ENCODE data around the gene PPP1R14C. TPM values are rescaled to one million over a fixed set of nuclear protein-coding genes. Genes with fewer than 3 reads are reported as not detected.

Gene PPP1R14C
- total and polyA plus RNA-seq, 10 of the 15 experiments (the other 5 are each of a cell fraction or from before 2014, with no cell fraction given) = 0.07 to 1.6 (median 0.13) TPM; not detected in 4

GRCh38 chr6:150291968-150292710 is 149.3 kb downstream of the PPP1R14C start (continued):
- TF ChIP-seq, protein P1, sequence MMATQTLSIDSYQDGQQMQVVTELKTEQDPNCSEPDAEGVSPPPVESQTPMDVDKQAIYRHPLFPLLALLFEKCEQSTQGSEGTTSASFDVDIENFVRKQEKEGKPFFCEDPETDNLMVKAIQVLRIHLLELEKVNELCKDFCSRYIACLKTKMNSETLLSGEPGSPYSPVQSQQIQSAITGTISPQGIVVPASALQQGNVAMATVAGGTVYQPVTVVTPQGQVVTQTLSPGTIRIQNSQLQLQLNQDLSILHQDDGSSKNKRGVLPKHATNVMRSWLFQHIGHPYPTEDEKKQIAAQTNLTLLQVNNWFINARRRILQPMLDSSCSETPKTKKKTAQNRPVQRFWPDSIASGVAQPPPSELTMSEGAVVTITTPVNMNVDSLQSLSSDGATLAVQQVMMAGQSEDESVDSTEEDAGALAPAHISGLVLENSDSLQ (IDR thresholded peaks at IDR 0.05) = no peak
- TF ChIP-seq NFXL1 (IDR thresholded peaks at IDR 0.05; ENCODE audit: borderline replicate concordance) = no peak
- TF ChIP-seq HDAC6 (IDR thresholded peaks at IDR 0.05; ENCODE audit: unreplicated experiment) = no peak
- no peak for TF ChIP-seq SIN3A (IDR thresholded peaks at IDR 0.05; ENCODE audit: low read depth, low read length)
- no peak for TF ChIP-seq EP300 (IDR thresholded peaks at IDR 0.05; ENCODE audit: borderline replicate concordance in 1 of 2, control insufficient read depth in 1 of 2, low read depth in 2 of 2, low read length in 2 of 2)

- Histone ChIP-seq H3K9me3 (replicated peaks; ENCODE audit: control insufficient read depth, insufficient read depth, low read length) (peaks cover 7% of the 10 kb centered on the region; the same call in 2 of the 3 replicates), H3K27me3 (replicated peaks in 1 of 2; ENCODE audit: control insufficient read depth in 2 of 2, insufficient read depth in 2 of 2, low read length in 1 of 2) (0 out of 4 replicates have a peak, but pooled peaks cover 0 to 1% of the 10 kb centered on the region in 2 experiments), H3K79me2 (ENCODE audit: control insufficient read depth, insufficient read depth, low read length) (no peaks in the 10 kb centered on the region), H3K36me3 (ENCODE audit: control insufficient read depth in 2 of 2, insufficient read depth in 2 of 2, low read length in 1 of 2) (no peaks in the 10 kb centered on the region), H4K20me1 (ENCODE audit: control insufficient read depth, insufficient read depth) (no peaks in the 10 kb centered on the region), H3K4me2 (ENCODE audit: control insufficient read depth, insufficient read depth) (no peak overlapping the region), H3K27ac (ENCODE audit: control insufficient read depth, insufficient read depth) (no peak overlapping the region), H2AFZ (ENCODE audit: control insufficient read depth, low read depth, low read length) (no peak overlapping the region), H3K4me1 (ENCODE audit: control insufficient read depth, insufficient read depth, low read length) (no peaks in the 10 kb centered on the region), H3K9ac (ENCODE audit: control insufficient read depth, insufficient read depth, low read length) (no peak overlapping the region), H3K4me3 (no peak overlapping the region)
- no peak for DNase-seq (ENCODE audit: low read depth, low spot score)
- in situ Hi-C loops (cut with MboI) = no loop called here
- ChIA-PET POLR2A (no interaction called here), SMC1A (ENCODE audit: uncharacterized antibody, unreplicated experiment) (no interaction called here), CTCF (interaction anchor here (0.8 kb wide), 1 partner anchor 12 kb away, joined by 4 read pairs; no protein-coding TSS in a partner anchor), RAD21 (ENCODE audit: unreplicated experiment) (no interaction called here)
- intact Hi-C loops (cut with micrococcal nuclease; ENCODE audit: unreplicated experiment) = no loop called here
- no peak for FAIRE-seq
- TF ChIP-seq CBFB (IDR thresholded peaks at IDR 0.05; ENCODE audit: low read depth) (no peak), RB1 (IDR thresholded peaks at IDR 0.05; ENCODE audit: borderline replicate concordance) (no peak), TCF3 (IDR thresholded peaks at IDR 0.05; ENCODE audit: borderline replicate concordance, insufficient read depth, low read depth, low read length) (no peak), TARDBP (IDR thresholded peaks at IDR 0.05; ENCODE audit: borderline replicate concordance) (no peak), GATAD2B (conservative IDR thresholded peaks at IDR 0.05; ENCODE audit: low read depth) (no peak), SIX5 (IDR thresholded peaks at IDR 0.05; ENCODE audit: low read depth, low read length, severe bottlenecking) (no peak), NR2F1 (conservative IDR thresholded peaks at IDR 0.05) (no peak), EZH2 (IDR thresholded peaks at IDR 0.05; ENCODE audit: borderline replicate concordance, control insufficient read depth, low read depth, low read length) (no peak), SMC3 (IDR thresholded peaks at IDR 0.05; ENCODE audit: borderline replicate concordance, low read length) (no peak), SRF (IDR thresholded peaks at IDR 0.05; ENCODE audit: low read depth in 2 of 2, low read length in 2 of 2) (no peak), FOXK2 (IDR thresholded peaks at IDR 0.05) (no peak)
- TF ChIP-seq, protein P2, sequence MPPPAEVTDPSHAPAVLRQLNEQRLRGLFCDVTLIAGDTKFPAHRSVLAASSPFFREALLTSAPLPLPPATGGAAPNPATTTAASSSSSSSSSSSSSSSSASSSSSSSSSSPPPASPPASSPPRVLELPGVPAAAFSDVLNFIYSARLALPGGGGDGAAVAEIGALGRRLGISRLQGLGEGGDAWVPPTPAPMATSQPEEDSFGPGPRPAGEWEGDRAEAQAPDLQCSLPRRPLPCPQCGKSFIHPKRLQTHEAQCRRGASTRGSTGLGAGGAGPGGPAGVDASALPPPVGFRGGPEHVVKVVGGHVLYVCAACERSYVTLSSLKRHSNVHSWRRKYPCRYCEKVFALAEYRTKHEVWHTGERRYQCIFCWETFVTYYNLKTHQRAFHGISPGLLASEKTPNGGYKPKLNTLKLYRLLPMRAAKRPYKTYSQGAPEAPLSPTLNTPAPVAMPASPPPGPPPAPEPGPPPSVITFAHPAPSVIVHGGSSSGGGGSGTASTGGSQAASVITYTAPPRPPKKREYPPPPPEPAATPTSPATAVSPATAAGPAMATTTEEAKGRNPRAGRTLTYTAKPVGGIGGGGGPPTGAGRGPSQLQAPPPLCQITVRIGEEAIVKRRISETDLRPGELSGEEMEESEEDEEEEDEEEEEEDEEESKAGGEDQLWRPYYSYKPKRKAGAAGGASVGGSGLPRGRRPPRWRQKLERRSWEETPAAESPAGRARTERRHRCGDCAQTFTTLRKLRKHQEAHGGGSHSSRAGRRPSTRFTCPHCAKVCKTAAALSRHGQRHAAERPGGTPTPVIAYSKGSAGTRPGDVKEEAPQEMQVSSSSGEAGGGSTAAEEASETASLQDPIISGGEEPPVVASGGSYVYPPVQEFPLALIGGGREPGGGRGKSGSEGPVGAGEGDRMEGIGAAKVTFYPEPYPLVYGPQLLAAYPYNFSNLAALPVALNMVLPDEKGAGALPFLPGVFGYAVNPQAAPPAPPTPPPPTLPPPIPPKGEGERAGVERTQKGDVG (CRISPR knock-in tag; IDR thresholded peaks at IDR 0.05) = no peak
- BruUV-seq (replicated peaks) = no TSS peak
- no peak for ATAC-seq
- 100% methylated on average over 1 of the region's 1 CpG for WGBS (ENCODE audit: insufficient coverage, insufficient replicate concordance, low lambda C conversion rate, missing lambda C conversion rate)
Measured at GRCh38 chr6:150293019-150293418, 150.2 kb downstream of the PPP1R14C start.

Data from GM12878 (cell line).